RPMI7951 (cell line): ENCODE data around the gene TTC34. TPM values are rescaled to one million over a fixed set of nuclear protein-coding genes. Genes with fewer than 3 reads are reported as not detected.

Source experiments
- DNase-seq: peaks from one replicate; pipeline ENCODE4 v3.0.0-alpha.2; 2012; ENCODE audit warnings: low read depth
- total RNA-seq: library from RNA; depleted of rRNA; stranded (reverse); fragments of >200 nt; shearing (Covaris generic); gene quantifications from 2 replicates; pipeline ENCODE4 v1.2.3, GENCODE V29; 2014

The TTC34 gene
- total RNA-seq, 1 experiment from 2014 or later = 0.12 TPM

DNA sequence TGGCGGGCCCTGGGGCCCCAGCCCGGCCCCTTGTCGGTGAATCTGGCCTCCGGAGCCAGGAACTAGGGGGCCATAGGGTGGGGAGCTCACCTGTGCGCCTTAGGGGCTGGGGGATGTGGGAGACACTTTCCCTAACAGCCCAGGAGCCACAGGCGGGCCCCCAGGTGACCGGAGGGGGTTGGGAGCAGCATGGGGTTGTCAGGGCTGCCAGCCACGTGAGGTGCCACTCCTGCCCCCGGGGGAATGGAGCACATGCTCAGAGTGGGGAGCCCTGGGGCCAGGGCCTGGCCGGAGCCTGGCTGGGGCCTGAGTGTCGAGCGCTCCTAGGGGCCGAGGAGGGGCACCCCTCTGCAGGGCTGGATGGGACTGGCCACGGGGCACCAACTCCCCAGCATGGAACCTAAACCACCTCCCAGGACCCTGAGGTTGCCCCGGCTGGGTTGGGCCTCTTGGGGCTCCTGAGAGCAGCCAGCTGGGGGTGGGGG lies 195.1 kb downstream of the TTC34 start:
- DNase-seq = no peak

DNA sequence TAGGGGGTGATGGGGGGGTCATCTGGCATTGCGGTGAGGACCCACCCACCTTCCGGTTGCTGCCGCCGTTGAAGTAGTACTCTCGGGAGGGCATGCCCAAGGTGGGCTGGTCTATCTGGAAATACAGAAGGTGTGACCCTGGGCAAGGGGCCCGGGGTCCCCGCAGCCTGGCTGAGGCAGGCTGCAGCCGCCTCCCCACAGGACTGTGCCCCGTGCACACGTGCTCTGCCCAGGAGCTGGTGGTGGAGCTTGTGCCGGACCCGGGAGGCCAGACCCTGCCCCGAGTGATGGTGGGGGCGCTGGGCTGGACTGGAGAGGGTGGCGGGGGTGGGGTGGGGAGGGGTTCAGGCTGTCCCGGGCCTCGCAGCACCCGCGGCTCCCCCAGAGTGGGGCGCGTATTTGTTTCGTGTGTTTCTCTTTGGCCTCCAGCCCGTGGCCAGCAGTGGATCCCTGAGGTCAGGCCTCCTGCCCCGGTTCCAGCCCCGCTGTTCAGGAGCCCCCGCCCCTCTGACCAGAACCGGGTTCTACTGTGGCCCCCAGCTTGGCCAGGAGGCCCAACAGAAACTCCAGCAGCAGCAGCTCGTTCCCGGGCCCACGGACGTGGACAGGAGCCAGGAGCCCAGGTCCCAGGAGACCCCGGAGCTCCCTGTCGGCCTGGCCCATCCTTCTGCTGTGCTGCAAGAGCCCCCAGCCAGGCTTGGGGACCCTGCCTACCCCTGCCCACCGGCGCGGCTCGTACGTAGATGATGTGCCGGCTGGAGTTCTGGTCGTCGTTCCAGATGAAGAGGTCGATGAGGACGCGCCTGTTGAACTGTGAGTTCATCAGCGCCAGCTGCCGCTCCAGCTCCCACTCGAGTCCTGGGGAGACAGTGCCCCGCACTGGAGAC lies 195.7 kb downstream of the TTC34 start:
- DNase-seq = no peak

DNA sequence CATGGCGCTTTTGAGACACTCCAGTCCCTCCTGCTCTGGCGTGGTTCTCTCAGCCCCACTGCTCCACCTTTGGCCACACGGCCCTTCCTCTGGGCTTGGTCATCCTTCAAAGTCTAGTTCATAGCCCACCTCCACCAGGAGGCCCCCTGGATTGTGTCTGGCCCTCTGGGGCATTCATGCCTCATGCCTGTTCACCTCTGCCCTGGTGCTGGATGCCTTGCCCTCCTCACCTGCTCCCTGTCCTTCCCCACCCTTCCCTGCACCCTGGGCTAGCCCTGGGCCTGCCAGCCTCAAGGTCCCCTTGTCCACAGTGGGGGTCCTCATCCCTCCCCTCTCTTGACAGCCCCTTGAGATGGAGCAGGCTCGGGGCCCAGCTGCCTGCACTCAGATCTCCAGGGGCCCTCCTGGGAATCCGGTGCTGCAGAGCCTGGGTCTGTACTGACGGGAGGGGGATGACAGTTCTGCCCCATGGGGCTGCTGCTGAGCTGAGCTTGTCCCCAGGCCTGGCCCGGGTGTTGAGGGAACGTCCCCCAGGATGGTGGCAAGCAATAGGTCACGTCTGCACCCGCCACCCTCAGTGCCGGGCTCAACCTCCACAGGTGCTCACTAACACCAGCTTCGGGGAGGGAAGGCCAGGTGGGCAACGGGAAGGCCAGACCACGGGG lies 196.5 kb downstream of the TTC34 start:
- DNase-seq = no peak

DNA sequence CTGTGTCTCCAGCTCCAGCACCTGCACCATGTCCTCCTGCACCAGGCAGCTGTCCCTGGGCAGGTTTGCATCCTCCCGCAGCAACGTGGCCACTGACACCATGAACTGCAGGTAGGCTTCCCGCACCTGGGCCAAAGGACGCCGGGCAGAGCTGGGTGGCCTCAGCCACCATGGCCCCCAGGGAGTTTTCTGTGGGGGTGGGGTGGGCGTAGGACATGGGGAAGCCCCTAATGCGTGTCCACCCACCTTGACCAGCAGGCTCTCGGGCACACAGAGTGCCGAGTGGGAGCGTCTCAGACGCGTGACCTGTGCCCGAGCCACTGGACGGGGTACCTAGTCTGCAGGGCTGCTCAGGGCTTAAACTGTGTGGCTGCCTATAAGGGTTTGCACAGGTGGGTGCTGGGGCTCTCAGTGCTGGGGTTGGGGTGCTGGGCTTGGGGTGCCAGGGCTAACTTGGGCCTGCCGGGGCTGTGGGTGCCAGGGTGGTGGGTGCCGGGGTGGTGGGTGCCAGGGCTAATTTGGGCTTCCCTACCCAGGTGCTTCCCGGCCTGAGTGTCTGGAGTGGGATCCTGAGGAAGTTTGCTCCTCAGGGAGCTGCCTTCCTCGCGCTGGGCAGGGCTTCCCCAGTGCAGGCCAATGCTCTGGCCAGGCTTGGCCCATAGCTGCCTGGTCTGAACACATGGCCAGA lies 197.2 kb downstream of the TTC34 start:
- no peak for DNase-seq

DNA sequence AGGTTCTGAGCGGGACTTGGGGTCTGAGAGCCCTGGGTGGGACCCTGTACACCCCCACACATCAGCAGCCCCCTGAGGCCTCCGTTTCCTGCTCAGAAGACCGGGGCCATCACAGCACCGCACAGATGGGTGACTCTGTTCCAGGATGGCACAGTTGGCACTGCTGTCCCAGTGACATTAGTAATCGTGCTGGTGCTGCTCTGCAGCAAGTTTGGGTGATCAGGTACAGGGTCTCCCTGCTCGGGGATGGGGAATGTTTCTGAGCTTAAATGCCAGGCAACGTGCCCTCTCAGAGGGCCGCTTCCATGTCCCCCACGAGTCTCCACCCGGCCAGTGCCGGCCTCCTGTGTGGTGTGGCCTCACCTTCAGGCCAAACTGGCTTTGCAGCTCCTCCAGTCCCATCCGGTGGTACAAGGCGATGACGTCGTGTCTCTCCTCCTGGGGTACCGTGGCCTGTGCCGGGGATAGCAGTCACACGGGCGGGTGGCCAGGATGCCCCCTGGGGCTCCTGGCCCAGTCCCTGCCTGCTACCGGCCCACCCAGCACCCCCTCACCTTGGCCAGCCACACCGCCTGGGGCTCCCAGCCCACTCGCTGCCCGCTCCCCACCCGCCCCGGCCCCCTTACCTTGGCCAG lies 197.9 kb downstream of the TTC34 start:
- no peak for DNase-seq

DNA sequence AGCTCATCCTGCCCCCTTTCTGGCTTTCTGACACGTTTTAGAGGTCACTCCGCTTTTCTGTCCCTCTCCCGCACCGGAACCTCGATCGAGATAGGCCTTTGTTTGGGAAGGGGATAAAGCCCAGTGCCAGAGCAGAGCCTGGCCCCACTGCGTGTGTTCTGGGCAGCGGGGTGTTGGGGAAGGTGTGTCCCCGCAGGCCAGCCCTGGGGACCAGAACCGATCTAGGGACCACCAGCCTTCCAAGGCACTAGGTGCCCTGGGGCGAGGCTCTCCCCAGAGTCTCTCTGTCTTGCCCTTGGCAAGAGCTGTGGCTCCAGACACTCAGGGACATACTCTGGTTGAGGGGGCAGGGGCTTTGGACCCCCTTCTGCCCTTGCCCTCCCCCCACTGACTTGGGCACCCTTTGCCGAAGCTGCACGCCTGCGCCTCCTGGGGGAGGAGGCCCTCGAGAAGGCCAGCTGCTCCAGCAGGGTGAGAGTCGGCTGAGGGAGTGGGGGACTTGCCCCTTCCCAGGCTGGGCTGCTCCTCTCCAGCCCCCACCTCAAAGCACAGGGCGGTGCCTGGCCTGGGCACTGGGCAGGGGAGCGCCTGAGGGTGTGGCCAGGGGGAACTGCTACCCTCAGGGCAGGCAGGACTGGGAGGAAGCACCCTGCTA lies 198.5 kb downstream of the TTC34 start:
- no peak for DNase-seq

DNA sequence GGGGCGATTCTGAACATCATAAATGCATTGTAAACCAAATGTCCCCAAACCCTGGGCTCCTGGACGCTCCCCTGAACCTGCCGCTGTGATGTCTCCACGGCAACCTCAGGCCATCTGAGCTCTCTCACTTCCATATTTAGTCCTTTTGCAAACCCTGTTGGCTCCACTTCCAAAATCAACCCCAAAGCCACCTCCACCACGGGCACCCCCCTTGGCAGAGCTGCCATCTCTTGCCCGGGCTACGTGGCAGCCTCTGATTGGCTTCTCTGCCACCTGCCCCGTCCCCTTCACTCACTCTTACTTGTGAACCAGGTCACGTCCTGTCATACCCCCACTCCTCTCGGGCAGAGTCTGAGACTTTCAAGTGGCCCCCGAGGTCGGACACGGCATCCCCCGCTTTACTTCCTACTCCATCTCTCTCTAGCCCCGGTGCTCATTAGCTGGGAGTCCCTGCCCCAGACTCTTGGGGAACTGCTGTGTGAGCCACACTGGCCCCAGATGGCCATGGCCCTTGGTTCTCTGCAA lies 199.1 kb downstream of the TTC34 start:
- no peak for DNase-seq

DNA sequence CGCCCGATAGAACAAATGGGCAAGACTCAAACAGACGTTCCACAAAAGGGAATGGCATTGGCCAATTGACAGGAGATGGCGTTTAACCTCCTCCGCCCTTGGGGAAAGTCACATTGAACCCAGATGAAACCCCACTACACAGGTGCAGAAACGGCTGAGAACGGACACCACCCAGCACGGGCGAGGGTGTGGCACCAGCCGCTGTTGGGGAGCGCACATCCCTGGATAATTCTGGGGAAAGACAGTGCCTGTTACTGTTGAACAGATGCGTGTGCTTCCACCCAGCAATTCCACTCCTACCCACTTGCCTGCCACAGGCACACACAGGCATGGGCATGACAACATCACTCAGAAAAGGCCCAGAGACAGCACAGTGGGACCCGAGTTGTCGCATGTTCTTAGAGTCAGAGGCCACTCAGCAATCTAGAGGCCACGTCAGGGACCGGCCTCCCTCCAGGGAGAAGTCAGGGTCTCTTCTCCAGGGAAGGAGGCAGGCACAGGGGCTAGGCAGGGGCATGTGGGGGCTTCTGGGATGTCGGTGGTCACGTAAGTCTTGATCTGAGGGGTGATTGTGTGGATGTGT lies 199.7 kb downstream of the TTC34 start:
- DNase-seq = no peak

DNA sequence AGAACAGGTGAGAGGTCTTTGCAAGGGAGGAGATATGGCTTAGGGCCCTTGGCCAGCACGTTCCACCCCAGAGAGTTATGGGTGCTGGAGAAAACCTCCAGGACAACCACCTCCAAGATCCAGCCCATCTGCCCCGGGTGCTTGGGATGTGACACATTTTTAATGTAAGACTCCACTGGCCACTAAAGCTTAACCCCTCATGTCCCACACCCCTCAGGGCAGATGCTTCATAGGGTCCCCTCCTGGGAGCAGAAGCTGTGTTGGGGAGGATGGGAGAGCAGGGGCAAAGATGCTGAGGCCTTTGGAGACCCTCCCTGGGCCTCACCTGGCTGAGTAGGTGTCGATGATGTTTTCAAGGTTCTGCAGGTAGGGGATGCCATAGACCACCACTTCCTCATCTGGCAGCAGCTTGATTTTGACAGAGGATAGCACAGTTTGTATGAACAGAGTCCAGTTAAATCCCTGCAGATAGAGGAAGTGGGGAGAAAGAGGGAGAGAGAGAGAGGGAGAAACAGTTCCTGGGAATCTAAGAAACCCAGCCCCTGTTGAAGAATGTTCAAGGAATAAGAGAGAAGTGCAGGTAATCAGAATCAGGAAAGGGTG lies 203.1 kb downstream of the TTC34 start:
- DNase-seq = no peak

- no peak for DNase-seq
These were observed 203.8 kb downstream of the TTC34 start for GRCh38 chr1:2597441-2598328.

DNA sequence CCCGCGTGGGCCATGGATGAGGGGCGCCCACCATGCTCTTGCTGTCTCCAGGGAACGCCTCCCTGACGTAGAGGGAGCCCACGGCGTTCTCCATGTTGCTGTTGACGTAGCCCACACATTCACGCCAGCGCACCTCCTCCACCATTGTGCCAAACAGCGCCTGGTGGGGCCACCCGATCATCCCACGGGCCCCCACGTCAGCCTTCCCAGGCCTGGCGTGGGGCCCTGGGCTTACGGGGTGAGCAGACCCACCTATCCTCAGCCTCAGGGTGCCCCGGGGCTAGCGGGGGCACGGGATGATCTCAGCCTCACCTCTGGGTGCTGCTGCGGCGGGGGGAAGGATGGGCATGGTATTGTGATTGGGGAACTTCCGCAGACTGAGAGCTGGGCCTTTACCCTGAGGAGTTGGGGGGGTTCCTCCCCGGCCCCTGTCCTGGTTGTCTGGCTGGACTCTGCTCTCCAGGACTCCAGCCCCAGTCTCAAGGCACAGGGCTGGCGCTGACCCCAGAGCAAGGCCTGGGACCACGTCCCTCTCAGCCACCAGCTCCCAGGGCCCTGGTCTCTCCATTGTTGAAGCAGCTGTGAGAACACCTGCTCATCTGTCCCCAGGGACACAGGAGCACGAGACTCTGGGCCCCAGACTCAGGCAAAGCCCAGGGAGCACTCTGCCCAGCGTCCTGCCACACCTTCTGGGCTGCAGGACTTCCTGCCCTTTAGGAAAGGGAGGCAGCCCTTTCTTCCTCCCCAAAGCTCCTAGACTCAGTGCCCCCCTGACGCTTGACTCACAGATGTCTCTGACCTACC lies 204.8 kb downstream of the TTC34 start:
- DNase-seq = no peak

DNA sequence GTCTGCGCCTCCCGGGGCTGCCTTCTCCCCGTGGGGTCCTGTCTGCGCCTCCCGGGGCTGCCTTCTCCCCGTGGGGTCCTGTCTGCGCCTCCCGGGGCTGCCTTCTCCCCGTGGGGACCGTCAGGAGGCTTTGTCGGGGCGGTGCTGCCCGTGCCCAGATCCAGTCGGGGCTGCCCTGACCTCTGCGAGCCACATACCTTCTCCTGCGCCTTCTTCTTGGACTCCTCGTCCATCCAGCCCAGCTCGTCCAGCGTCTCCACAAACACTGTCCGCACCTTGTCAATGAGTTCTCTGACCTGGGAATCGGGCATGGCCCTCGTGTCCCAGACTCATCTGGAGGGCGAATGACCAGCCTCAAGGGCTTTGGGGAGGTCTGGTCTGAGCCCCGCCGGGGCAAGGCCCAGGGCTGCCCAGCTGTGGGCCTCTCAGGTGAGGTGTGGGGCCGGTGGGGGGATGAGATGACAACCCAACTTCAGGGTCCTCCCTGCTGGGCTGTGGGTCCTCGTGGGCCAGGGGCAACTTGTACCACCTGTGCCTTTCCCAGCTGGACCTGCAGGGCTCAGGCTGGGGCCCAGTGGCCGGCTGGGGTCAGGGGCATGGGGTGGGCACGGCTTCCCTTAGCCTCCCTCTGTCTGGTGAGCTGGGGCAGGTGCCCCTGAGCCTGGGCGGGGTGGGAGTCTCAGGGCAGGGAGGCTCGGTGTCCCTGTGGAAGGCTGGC lies 205.5 kb downstream of the TTC34 start:
- no peak for DNase-seq

- no peak for DNase-seq
These were observed 206.2 kb downstream of the TTC34 start for GRCh38 chr1:2595261-2595811.

- no peak for DNase-seq
These were observed 206.8 kb downstream of the TTC34 start for GRCh38 chr1:2594641-2595131.

GRCh38 chr1:2594001-2594640 lies 207.4 kb downstream of the TTC34 start:
- DNase-seq = peak; percentile 25

GRCh38 chr1:2593251-2593878 lies 208.1 kb downstream of the TTC34 start:
- DNase-seq = no peak
